ENCODE data around the gene SLC27A5.

DNA sequence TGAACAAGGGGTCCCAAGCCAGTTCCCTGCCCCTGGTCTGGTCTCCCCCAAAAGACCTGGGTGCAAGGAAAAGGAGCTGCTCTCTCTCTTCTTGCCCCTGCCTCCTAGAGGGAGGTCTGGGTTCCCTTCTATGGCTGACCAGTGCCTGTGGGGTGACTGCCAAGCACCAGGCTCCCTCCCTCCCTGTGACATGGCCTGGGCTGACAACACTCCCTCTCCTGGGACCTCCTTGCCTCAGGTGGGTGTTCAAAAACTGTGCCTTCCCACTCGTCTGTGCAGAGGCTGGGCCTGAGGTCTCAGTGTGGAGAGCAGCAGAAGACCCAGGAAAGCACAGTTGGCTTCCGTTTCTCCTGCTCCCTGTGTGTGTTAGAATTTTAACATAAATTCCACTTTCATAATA lies 31.0 kb downstream of the SLC27A5 start:
- no peak for TF ChIP-seq POLR2A (IDR thresholded peaks at IDR 0.05)
- TF ChIP-seq, protein P1, sequence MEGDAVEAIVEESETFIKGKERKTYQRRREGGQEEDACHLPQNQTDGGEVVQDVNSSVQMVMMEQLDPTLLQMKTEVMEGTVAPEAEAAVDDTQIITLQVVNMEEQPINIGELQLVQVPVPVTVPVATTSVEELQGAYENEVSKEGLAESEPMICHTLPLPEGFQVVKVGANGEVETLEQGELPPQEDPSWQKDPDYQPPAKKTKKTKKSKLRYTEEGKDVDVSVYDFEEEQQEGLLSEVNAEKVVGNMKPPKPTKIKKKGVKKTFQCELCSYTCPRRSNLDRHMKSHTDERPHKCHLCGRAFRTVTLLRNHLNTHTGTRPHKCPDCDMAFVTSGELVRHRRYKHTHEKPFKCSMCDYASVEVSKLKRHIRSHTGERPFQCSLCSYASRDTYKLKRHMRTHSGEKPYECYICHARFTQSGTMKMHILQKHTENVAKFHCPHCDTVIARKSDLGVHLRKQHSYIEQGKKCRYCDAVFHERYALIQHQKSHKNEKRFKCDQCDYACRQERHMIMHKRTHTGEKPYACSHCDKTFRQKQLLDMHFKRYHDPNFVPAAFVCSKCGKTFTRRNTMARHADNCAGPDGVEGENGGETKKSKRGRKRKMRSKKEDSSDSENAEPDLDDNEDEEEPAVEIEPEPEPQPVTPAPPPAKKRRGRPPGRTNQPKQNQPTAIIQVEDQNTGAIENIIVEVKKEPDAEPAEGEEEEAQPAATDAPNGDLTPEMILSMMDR (IDR thresholded peaks at IDR 0.05): no peak
